ENCODE measurements around the gene RNF133. TPM values are rescaled to one million over a fixed set of nuclear protein-coding genes. Genes with fewer than 3 reads are reported as not detected.
"Not testable (repeated sequence)": the region's sequence is repeated elsewhere in the genome, so short reads cannot be mapped to it uniquely, and the experiment has no call there.

Gene RNF133
- polyA plus RNA-seq, 4 donors = 0.13 to 0.19 (median 0.17) TPM; not detected in 1

DNA sequence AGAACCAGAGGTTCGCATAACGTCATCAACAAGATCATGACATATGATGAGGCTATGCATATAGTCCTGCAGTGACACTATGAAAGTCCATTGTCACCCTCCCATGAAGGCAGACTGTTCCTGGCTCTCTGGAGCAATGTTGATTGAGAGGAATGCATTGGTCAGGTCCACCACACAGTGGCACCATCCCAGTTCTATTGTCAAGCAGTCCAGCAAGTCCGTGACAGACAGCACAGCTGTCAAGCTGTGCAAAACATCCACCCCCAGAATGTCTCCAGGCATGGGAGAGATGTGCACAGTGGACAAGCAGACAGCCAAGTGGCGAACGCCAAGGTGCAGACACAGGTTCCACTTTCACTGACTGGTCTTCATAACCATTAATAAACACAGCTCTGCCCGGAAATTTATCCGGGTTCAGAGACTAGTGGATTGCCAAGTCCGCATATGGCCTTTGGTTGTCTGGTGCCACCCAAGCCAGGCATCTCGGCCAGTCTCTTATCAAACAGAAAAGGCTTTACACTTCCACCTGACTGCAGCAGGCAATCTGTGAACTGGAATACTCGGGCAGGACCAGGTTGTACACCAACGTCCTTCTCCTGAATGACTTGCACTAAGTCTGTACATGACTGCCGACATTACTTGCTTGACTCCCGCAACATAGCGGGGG is 7.2 kb downstream of the RNF133 start:
- DNase-seq (ENCODE audit: low read depth in 4 of 4, low spot score in 2 of 4) = no peak

DNA sequence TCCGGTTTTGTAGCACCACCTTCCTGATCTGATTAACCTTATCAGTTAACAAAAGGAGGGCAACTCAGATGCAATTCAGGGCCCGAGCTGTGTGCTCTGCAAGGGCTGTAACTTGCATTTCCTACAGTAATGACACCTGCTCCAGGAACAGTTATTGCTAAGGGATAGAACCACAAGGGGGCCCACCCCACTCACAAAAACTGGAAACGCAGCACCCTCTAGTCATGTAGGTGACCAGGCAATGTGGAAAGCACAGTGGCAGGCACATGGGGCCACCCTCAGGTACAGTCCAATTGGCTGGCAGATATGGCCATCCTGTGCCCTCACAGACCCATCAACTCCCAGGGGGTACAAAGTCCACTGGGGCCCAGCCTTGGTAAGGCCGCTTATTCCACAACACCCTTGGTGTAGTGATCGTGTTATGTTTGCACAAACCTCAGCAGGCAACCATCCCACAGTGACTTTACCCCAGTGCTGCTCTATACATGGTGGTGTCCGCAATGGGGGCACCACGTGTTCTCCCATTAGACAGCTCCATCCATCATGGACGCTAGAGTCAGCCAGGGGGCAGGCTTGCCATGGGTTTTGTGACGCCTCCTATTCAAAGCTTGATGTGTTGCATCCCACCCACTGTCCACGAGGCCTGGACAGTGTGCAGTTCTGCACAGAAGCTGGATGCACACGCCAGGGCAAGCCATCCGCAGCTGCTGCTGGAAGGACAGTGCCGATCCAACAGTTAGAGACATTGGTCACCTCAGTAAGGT is 9.4 kb downstream of the RNF133 start:
- no peak for DNase-seq (ENCODE audit: low read depth in 4 of 4, low spot score in 2 of 4)

DNA sequence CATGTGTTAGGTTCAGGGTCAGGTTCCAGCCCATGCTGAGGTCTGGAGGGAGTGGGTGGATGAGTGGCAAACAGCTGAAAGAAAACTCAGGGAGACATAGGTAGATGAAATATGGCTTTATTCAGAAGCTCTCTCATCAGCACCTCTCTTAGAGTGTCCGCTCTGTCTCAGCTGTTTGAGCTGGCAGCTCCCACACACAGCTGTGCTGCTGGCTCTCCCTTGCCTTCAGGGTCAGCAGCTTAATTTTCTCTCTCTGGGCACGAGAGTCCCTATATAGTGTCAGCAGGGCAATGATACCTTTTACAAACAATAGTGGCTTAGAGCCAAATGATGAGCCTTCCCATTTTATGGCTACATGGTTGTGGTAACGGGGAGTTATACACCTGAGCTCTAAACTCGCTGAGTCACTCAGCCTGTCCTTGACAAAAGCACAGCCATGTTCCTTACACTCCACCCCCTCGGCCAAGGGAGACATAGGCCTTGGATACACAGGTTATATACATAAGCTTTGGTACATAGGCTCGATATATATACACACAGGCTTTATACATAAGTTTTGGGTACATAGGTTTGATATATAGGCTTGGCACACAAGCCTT is 10.4 kb downstream of the RNF133 start:
- DNase-seq (ENCODE audit: low read depth in 4 of 4, low spot score in 2 of 4) = peak in 3 of 4 donors; percentile 16 to 29 (median 21)

DNA sequence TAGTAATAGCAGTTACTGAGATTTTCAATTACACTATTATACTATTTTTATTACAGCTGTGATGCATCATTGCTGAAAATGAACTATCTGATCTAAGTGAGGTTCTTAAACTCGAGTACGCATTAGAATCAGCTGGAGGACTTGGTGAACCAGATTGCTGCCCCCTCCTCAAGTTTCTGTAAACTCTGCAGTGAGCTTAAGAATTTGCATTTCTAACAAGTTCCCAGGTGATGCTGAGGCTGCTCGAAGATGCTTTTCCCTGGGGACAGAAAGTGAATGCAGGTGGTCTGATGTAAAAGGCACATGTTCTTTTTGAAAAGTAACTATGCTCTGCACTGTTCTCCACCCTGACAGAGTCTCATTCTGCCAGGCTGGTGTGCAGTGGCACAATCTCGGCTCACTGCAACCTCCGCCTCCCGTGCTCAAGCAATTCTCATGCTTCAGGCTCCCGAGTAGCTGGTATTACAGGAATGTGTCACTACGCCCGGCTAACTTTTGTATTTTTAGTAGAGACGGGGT is 12.5 kb downstream of the RNF133 start:
- DNase-seq (ENCODE audit: low read depth in 4 of 4, low spot score in 2 of 4) = no peak

DNA sequence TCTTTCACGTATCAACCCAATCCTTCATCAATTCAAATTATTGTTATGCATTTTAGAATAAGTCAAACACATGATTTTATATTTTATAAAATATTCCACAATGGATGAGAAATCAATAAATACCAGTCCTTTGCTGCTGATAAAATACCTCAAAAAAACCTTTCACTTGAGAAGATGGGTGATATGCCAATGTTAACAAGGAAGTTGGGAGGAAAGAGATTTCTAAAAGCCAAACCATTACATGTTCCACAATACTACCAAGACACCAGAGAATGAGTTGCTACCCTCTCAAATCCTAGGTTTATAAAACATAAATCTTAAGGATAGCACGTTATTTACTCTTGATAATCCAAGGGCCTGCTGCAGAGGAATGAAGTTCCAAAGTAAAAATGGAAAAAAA is 14.4 kb downstream of the RNF133 start:
- no peak for DNase-seq (ENCODE audit: low read depth in 4 of 4, low spot score in 2 of 4)

DNA sequence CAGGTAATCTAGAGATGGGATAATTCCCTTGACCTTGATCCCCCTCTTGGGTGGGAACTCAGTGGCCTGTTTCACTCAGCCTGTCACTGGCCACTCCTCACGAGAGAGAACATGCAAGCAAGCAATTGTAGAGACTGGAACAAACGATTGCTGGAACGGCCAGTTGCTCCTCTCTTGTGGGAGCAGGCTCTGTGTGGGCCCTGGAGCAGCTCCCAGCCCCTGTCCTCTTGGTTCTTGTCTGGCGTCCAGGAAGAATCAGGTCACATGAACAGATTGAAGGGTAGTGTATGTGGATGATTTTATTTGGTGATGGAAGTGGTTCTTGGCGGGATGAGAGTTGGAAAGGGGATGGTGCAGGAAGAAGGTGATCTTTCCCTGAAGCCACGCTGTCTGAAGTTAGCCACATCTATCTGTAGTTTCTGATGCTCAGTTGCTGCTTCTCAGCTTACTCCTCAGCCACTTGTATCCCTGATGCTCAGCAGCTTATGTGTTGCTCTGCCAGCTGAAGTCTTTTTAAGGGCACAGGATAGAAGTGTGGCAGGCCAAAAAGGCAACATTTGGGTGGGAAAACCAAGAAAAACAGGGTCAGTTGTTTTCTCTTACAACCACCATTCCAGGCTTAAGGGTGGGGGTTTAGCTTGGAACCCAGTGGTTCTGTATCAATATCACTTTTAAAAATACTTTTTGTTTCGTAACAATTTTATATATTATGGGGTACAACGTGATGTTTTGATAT is 15.9 kb downstream of the RNF133 start:
- no peak for DNase-seq (ENCODE audit: low read depth in 4 of 4, low spot score in 2 of 4)

DNA sequence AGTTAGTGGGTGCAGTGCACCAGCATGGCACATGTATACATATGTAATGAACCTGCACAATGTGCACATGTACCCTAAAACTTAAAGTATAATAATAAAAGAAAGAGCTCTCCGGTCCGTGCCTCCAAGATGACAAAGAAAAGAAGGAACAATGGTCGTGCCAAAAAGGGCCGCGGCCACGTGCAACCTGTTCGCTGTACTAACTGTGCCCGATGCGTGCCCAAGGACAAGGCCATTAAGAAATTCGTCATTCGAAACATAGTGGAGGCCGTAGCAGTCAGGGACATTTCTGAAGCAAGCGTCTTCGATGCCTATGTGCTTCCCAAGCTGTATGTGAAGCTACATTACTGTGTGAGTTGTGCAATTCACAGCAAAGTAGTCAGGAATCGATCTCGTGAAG is 17.7 kb downstream of the RNF133 start:
- not testable (repeated sequence) for DNase-seq (ENCODE audit: low read depth in 4 of 4, low spot score in 2 of 4)

DNA sequence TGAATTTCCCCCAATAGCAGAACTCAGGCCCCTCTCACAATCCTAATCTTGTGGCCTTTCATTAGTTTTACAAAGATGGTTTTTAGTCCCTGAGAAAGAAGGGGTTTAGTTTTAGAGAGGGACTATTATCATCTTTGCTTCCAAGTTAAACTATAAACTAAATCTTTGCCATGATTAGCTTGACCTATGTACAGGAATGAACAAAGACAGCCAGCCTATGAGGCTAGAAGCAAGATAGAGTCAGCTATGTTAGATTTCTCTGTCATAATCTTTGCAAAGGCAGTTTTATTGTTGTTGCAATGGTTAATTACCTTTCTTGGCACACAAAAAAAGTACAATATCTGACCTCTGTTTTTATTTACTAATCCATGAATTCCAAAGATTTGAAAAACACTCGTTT is 19.1 kb downstream of the RNF133 start:
- no peak for DNase-seq (ENCODE audit: low read depth in 4 of 4, low spot score in 2 of 4)

DNA sequence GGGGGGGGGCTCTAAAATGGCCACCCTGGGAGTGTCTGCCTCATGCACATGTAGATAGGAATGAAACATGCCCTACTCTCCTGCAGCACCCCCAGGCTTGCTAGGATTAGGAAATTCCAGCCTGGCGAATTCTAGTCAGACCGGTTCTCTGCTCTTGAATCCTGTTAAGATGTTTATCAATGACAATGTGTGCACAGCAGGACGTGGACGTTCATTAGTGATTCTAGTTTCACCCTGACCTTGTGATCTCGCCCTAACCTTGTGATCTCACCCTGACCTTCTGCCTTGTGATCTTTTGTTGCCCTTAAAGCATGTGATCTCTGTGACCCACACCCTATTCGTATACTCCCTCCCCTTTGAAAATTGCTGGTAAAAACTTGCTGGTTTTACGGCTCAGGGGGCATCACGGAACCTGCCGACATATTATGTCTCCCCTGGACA is 19.6 kb downstream of the RNF133 start:
- not testable (repeated sequence) for DNase-seq (ENCODE audit: low read depth in 4 of 4, low spot score in 2 of 4)

DNA sequence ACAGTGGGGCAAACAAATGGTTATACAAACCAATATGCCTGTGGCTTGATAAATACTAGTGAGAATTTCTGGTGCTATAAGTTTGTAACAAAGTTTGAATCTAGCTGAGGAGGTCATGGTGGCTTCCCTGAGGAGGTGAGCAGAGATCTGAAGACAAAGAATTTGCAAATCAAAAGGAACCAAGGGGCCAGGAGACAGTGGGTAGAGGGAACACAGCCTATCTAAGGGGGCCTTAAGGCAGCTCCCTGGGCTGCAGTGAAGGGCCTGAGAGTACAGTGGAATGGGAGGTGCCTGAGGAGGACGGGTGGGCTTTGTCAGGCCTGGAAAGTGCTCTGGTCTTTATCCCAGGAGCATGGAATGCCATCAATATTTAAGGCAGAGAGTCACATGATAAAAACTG is 21.8 kb downstream of the RNF133 start:
- DNase-seq (ENCODE audit: low read depth in 4 of 4, low spot score in 2 of 4) = no peak

DNA sequence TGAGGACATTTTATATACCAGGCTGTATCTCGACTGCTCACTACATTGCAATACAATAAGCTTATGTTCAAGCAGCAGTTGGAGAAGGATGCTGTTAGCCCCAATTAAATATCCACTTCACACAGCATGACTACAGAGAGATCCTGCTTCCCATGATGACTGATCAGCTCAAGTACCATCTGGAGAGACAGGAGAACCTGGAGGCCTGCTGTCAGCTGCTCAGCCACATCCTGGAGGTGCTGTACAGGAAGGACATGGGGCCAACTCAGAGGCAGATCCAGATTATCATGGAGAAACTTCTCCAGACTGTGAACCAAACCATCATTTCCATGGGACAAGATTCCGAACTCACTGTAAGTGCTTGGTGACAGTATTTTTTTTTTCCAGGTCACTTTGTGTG is 22.5 kb downstream of the RNF133 start:
- no peak for DNase-seq (ENCODE audit: low read depth in 4 of 4, low spot score in 2 of 4)

DNA sequence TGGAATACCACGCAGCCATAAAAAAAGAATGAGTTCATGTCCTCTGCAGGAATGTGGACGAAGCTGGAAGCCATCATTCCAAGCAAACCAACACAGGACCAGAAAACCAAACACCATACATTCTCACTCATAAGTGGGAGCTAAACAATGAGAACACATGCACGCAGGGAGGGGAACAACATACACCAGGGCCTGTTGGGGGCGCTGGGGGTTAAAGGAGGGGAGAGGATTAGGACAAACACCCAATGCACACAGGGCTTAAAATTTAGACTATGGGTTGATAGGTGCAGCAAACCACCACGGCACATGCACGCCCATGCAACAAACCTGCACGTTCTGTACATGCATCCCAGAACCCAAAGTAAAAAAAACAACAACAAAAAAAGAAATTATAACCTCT is 23.3 kb downstream of the RNF133 start:
- DNase-seq (ENCODE audit: low read depth in 4 of 4, low spot score in 2 of 4) = no peak

DNA sequence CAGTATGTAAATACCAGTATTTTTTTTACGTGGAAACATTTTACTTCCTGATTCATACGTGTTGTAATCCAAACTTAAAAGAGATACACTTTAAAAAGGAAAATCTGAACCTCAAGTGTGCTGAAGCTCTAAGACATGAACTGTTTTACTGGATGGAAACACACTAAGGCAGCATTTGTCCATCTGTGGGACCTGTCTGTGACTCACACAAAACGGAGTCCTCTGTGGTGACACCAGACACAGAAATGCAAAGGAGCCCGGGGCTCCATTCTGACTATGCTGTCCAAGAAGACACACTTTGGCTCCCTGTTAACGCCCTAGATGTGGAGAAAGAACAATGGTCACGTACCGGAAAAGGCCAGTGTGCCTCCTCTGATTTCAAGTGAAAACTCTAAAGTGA is 23.9 kb downstream of the RNF133 start:
- DNase-seq (ENCODE audit: low read depth in 4 of 4, low spot score in 2 of 4) = no peak

DNA sequence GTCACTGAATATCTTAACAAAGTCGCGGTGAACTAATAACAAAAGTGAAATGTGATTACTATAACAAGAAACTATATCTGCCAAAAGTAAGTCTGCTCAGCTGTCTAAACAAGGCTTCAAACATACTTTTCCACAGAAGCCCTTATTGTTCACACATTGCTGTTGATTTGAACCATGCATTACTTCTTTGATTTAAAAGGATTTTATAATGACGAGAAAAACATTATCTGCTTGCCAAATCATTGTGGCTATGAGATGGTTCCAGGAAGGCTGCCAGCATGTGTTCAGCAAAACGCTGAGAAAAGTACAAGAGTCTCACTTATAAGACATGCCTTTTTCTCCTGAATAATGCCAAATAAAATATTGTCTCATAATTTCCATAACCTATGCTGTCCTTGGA is 24.4 kb downstream of the RNF133 start:
- DNase-seq (ENCODE audit: low read depth in 4 of 4, low spot score in 2 of 4) = no peak

DNA sequence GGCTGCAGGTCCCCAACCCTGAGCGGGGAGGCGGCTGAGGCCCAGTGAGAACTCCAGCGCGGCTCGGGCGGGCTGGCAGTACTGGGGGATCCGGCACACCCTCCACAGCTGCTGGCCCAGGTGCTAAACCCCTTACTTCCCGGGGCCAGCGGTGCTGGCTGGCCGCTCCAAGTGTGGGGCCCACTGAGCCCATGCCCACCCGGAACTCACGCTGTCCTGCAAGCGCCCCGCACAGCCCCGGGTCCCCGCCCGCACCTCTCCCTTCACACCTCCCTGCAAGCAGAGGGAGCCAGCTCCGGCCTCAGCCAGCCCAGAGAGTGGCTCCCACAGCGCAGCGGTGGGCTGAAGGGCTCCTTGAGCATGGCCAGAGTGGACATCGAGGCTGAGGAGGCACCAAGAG is 25.0 kb downstream of the RNF133 start:
- no peak for DNase-seq (ENCODE audit: low read depth in 4 of 4, low spot score in 2 of 4)

DNA sequence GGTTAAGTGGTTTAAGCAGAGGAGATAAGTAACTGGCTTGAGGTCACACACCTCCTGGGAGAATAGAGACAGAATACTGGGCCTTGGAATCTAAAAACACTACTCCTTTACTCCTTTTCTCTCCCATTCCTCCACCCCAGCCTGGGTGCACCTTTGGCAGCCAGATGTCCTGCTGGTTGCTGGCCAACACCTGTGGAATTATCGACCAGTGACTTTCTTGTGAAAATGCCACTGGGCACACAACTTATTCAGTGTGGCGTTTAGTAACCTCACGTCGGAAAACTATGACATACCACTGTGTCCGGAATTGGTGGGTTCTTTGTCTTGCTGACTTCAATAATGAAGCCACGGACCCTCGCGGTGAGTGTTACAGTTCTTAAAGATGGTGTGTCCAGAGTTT is 26.4 kb downstream of the RNF133 start:
- DNase-seq (ENCODE audit: low read depth in 4 of 4, low spot score in 2 of 4) = no peak

DNA sequence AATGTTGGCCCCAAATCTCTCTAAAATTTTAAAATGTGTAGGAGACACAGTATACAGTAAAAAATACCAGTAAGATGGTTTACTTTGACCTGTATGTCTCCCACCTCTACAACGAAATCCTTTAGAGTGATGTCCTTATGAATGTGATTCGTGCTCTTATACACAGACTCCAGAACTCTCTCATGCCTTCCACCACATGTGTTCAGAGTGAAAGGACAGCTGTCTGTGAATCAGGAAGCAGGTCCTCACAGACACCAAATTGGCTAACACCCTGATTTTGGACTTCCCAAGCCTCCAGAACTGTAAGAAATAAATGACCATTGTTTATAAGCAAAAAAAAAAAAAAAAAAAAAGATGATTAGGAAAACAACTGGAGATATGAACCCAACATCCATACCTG is 35.2 kb downstream of the RNF133 start:
- DNase-seq (ENCODE audit: low read depth in 4 of 4, low spot score in 2 of 4) = no peak

DNA sequence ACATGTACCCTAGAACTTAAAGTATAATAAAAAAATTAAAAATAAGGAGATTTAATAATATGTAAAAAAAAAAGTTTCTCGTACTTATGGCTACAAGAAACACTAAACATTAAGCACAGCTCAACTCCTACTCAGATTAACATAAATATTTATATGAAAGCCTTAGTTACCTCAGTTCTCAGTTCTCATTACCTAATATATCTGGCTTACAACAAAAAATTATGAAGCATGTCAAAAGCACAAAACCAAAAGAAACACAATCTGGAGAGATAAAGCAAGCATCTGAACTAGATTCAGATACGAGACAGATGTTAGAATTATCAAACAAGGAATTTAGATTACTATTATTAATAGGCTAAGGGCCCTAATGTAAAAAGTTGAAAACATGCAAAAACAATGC is 40.1 kb downstream of the RNF133 start:
- no peak for DNase-seq (ENCODE audit: low read depth in 4 of 4, low spot score in 2 of 4)

DNA sequence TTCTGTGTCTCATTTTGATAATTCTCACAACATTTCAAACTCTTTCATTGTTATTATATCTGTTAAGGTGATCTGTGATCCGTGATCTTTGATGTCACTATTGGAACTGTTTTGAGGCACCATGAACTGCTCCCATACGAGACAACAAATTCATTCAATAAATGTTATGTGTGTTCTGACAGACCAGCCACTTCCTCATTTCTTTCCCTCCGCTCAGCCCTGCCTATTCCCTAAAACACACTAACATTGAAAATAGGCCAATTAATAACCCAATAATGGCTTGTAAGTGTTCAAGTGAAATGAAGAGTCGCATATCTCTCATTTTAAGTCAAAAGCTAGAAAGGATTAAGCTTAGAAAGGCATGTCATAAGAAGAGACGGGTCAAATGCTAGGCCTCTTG is 45.2 kb downstream of the RNF133 start:
- DNase-seq (ENCODE audit: low read depth in 4 of 4, low spot score in 2 of 4) = no peak

DNA sequence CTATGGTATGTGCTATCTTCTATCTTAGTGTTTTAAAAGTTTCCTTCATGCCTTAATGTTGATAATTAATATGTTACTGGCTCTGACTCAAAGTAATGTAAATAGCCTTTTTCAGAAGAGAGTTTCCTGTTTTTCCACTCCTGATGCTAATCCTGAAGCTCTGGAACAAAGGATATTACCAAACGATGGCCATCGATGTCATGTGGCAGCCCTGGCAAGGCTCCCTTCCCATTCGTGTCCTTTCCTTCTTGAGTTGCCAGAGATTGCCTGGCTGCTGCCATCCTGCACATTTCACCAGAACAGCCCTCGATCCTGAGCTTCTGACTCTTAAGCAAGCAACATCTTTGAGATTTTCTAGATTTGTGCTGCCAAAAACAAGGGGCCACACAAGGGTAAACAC is 46.0 kb downstream of the RNF133 start:
- DNase-seq (ENCODE audit: low read depth in 4 of 4, low spot score in 2 of 4) = no peak

DNA sequence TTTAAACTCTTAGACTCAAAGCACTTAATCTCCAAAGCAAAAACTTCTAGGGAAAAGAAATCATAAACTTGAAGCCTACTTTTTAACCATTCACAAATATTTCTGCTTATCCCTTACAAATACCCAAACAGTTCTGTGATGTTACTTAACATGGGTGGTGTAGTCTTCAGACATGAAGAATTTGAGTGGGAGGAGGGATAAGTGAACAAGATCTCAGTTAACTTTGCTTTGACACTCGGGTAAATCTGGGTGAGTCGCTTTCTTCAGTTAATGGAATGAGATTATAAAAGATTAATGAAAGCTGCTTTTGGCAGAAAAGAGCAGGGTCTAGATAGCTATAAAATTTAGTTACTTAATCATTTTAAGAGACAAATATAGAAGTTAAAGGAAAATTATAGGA is 47.5 kb downstream of the RNF133 start:
- no peak for DNase-seq (ENCODE audit: low read depth in 4 of 4, low spot score in 2 of 4)
